ENCODE results near the gene RHOT2.

GRCh38 chr16:666572-666971, 1.4 kb upstream of the RHOT2 start:
- TF ChIP-seq EZH2 (IDR thresholded peaks at IDR 0.05; ENCODE audit: low read depth, low read length, severe bottlenecking): no peak
- TF ChIP-seq CEBPB (IDR thresholded peaks at IDR 0.05; ENCODE audit: low read depth, low read length): no peak
- TF ChIP-seq POLR2AphosphoS5 (IDR thresholded peaks at IDR 0.05; ENCODE audit: low read depth, low read length): no peak
- no peak for TF ChIP-seq JUND (IDR thresholded peaks at IDR 0.05; ENCODE audit: low read length)
- TF ChIP-seq CTCF (IDR thresholded peaks at IDR 0.05; ENCODE audit: control extremely low read depth in 1 of 3, insufficient read depth in 1 of 3, low read depth in 1 of 3, low read length in 3 of 3): no peak
- no peak for TF ChIP-seq ZNF274 (IDR thresholded peaks at IDR 0.05; ENCODE audit: borderline replicate concordance, extremely low read depth, low read length)
- no peak for TF ChIP-seq GABPA (IDR thresholded peaks at IDR 0.05; ENCODE audit: borderline replicate concordance, insufficient read depth, low read length)
- TF ChIP-seq EGR1 (IDR thresholded peaks at IDR 0.05; ENCODE audit: borderline replicate concordance, low read depth, low read length): no peak
- TF ChIP-seq CREB1 (IDR thresholded peaks at IDR 0.05): no peak

Data from H1 (cell line).